ENCODE results near the gene SLX4.
A peak's percentile ranks its signal among the peaks of the same experiment; 100 is the strongest.
"Not testable (repeated sequence)": the region's sequence is repeated elsewhere in the genome, so short reads cannot be mapped to it uniquely, and the experiment has no call there.

SLX4 gene

DNA sequence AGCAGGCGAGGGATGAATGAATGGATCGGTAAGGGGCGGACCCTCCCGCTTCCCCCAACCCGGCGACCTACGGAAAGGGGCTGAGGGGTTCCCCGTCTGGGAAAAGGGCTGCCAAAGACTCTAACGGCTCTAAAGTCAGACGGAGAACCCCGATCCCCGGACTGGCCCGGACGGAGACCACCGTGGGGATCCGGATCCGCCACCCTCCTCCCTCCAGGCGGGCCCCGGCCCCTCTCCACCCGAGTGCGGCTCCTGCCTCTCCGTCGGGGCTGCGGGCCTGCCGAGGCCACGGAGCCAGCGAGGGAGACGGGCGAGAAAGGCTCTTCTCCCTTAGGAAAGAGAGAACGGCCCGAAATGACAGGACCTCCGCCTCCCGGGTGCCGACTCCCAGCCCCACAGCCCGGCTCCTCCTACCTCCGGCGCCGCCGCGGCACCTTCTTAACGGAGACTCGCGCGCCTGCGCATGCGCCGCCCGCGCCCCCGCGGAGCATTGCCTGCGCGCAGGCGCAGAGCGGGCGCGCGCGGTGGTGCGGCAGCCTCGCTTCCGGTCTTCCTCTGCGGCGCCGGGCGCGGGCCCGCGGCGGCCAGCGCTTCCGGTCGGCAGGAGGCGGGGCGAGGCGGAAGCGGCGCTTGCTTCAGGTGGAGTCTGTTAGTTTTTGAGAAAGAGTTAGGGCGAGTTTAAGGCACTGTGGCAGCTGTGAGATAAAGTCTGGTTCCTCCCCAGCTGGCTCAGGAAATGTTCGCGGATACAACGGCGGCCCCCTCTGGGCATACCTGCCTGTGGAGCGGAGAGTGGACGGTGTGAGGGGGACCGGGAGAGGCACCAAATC lies at the start of gene SLX4:
Gene SLX4, minus strand, starts transcription at position 461 of the 830 bp plus-strand sequence. CDS start 2,642 bp downstream, outside the sequence.
- DNase-seq: peak; percentile 90

- DNase-seq: no peak
Observed at GRCh38 chr16:3659251-3659650, 47.8 kb upstream of the SLX4 start.

DNA sequence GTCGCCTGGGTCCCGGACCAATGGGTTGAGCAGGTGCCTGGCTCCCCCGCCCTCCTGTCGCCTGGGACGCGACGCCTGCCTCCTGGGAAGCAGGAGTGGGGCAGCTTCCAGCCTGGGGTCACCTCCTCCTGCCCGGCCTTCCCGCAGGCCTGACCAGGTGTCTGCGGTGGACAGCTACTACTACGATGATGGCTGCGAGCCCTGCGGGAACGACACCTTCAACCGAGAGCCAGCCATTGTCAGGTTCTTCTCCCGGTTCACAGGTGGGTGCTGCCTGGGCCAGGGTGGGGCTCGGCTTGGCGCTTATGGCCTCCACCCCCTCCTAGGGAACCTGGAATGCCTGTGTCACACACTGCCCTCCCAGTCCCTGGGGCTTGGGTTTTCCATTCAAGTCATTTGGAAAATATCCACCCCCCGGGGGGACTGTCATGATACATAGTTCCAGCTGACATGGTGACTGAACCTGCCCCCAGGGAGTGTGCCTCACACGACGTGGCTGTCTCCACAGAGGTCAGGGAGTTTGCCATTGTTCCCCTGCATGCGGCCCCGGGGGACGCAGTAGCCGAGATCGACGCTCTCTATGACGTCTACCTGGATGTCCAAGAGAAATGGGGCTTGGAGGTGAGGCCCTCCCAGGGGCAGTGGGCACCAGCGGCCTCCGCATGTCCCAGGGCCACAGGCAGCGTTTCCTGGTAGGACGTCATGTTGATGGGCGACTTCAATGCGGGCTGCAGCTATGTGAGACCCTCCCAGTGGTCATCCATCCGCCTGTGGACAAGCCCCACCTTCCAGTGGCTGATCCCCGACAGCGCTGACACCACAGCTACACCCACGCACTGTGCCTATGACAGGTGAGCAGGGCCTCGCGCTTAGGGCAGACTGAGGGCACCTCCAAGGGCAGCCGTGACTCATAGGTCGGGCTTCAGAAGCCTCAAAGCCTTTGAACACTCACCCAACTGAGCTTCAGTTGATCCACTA lies 45.4 kb upstream of the SLX4 start:
- DNase-seq: peak; percentile 66

DNA sequence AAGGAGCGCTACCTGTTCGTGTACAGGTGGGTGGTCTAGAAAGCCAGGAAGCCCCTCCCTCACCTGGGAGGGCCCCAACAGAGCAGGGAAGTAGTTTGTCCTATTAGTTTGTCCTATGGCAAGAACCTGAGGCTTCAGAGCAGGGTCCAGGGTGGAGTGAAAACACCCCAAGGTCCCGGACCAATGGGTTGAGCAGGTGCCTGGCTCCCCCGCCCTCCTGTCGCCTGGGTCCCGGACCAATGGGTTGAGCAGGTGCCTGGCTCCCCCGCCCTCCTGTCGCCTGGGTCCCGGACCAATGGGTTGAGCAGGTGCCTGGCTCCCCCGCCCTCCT lies 44.7 kb upstream of the SLX4 start:
- DNase-seq: not testable (repeated sequence)

- no peak for DNase-seq
Observed at GRCh38 chr16:3655396-3656159, 44.2 kb upstream of the SLX4 start.

GRCh38 chr16:3655030-3655395 lies 43.6 kb upstream of the SLX4 start:
- DNase-seq: no peak

GRCh38 chr16:3654249-3654991 lies 43.0 kb upstream of the SLX4 start, which contains the start of gene DNASE1:
Gene DNASE1, plus strand, starts transcription at chr16:3654691. Its CDS starts 683 bp downstream, at chr16:3655374.
- peak; percentile 76 for DNase-seq

GRCh38 chr16:3652373-3653195 lies 41.2 kb upstream of the SLX4 start:
- DNase-seq: no peak

- no peak for DNase-seq
Observed at GRCh38 chr16:3651461-3652372, 40.3 kb upstream of the SLX4 start.

GRCh38 chr16:3650631-3651265 lies 39.3 kb upstream of the SLX4 start:
- no peak for DNase-seq

- peak; percentile 19 for DNase-seq
Observed at GRCh38 chr16:3646348-3646920, 35.0 kb upstream of the SLX4 start.

DNA sequence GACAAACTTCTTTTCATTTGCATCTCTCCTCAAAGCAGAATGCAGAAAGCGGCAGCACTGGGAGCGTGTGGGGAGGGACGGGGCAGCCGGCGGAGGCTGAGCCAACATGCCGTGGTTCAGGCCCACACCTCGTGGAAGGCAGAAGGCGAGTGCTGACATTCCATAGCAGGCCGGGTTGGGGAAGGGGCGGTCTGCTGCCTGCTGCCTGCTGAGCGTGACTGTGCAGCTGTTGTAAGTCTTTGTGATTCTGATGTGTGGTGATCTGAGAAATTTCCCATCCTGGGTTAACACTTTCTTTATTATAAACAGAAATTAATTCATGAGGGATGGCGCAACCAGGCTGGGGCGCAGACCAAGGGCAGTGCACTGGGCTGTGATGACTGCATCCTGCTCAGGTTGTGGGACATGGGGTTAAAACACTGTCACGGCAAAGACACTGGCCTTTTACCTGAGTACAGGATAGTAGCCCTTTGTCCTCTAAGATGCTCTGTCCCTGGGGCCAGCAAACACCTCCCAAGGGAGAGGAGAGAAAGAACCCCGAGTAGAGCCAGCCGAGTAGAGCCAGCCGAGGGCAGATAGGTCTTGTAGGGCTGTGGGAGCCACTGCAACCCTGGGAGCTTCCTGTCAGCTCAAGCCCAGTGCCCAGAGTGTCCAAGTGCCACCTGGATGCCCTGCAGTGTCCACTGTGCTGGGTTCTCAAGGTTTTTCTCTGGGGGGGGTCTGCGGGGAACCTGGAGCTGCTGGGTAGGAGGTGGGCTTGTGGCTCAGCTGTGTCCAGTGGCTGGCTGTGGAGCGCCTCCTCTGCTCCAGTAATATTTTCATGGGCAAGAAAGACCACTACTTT lies 34.3 kb upstream of the SLX4 start:
- peak; percentile 12 for DNase-seq

GRCh38 chr16:3645108-3645503 lies 33.7 kb upstream of the SLX4 start:
- peak; percentile 3 for DNase-seq

DNA sequence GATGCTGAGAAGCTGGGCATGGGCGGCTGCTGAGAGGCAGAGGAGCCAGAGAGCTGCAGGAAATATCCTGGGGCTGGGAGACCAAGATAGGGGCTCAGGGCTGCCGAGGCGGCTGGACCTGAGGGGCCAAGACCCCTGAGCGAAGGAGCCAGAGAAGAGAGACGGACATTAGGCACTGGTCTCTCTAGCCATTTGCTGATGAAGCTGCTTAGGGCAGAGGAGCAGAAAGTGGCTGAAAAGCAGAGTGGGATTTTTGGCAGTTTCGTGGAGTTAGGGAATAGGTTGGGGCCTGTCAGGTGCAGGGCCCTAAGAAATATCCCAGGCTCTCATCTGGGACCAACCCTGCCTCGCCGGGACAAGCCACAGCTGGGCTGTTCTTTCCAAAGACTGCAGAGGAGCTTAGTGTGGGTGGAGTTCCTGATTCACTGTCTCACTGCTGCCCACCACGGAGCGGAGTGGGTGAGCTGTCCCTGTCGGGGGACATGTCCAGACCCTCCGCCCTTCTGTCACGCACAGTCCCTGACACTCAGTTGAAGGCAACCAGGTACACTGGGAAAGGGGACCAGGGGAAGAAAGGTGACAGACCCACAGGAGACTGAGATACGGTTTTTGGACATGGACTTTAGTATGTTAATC lies 31.8 kb upstream of the SLX4 start:
- peak; percentile 12 for DNase-seq

GRCh38 chr16:3642397-3643094 lies 31.1 kb upstream of the SLX4 start:
- DNase-seq: peak; percentile 6

DNA sequence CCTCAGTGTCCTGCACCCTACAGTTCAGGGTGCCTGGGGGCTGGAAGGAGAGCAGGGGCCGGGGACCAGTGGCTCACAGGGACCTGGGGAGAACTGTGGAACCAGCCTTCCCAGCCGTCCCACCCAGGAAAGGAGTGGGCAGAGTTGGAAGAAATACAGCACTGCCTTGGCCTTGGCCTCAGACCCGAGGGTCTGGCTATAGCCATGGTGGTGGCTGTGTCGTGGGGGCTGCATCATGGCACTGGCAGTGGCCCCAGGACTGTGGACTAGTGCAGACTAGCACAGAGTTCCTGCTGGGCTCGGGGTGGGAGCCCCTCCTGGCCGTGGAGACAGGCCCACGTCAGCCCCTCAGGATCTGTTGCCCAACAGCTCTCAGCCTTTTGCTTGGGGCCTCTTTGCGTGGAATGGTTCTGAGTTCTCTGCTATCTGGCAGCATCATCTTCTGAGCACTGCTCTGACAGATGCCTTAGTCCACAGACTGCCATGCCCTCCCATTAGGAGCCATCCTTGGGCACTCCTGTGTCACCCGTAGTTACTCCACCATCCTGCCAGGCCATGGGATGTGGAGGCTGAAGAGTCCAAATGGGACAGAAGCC lies 30.5 kb upstream of the SLX4 start:
- peak; percentile 18 for DNase-seq

Measured in stimulated activated CD8-positive, alpha-beta memory T cell treated with anti-CD3 and anti-CD28 coated beads, Interleukin-4, amount 100 ng/mL, for 48 hours (primary cell).